Activated naive CD8-positive, alpha-beta T cell (primary cell): ENCODE results near the gene TICAM2.

Experiments used
- H3K27ac Mint-ChIP-seq: one replicate; pipeline ENCODE4 v1.8.0; 2021; ENCODE audit warnings: mixed read lengths
- H3K27me3 Mint-ChIP-seq: one replicate; pipeline ENCODE4 v1.8.0; 2021; ENCODE audit warnings: mixed read lengths
- H3K36me3 Mint-ChIP-seq: one replicate; pipeline ENCODE4 v1.8.0; 2021; ENCODE audit warnings: mixed read lengths
- H3K4me1 Mint-ChIP-seq: one replicate; pipeline ENCODE4 v1.8.0; 2021; ENCODE audit warnings: low read depth, mixed read lengths
- H3K4me3 Mint-ChIP-seq: one replicate; pipeline ENCODE4 v1.8.0; 2021; ENCODE audit warnings: mild to moderate bottlenecking, mixed read lengths
- H3K9me3 Mint-ChIP-seq: one replicate; pipeline ENCODE4 v1.8.0; 2021; ENCODE audit warnings: low read depth, mixed read lengths

TICAM2 gene

DNA sequence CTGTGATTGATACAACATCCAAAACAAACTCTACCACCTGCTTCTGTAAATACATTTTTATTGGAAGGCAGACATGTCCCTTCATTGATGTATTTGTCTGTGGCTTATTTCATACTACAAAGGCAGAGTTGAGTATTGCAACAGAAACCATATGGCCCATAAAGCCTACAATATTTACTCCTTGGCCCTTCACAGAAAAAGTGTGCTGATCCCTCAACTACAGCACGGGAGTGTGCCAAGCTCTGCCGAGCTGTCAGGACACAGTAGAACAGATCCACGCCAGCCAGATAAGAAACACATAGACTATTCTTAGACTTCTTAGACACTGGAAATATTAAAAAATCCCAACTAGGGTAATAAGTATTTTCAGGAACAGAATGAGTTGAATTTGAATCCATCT lies 13.2 kb downstream of the TICAM2 start:
- Mint-ChIP-seq H3K27ac (no peak overlapping the region), H3K4me3 (no peak overlapping the region), H3K4me1 (no peaks in the 10 kb centered on the region), H3K36me3 (no peaks in the 10 kb centered on the region), H3K27me3 (no peaks in the 10 kb centered on the region), H3K9me3 (no peaks in the 10 kb centered on the region)

DNA sequence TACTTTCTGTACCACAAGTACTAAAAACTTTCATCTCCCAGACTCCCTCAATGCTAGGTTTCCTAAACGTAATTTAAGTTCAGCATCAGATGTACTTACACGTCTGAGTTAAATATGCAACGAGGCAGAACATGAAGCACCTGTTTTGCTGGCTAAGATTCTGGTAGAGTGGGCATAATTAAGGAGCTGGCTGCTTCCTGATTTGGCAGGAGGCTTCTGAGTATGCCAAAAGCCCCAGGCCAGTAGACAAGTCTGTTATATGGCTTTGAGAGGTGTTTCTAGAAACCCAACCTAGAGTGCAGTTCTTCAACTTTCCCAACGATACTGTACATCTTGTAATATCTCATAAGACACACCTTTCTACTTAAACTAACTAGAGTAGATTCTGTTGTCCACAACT lies 13.6 kb downstream of the TICAM2 start:
- H3K27me3 Mint-ChIP-seq = no peaks in the 10 kb centered on the region
- no peak overlapping the region for H3K4me3 Mint-ChIP-seq
- H3K36me3 Mint-ChIP-seq = no peaks in the 10 kb centered on the region
- H3K27ac Mint-ChIP-seq = no peak overlapping the region
- H3K4me1 Mint-ChIP-seq = no peaks in the 10 kb centered on the region
- no peaks in the 10 kb centered on the region for H3K9me3 Mint-ChIP-seq

DNA sequence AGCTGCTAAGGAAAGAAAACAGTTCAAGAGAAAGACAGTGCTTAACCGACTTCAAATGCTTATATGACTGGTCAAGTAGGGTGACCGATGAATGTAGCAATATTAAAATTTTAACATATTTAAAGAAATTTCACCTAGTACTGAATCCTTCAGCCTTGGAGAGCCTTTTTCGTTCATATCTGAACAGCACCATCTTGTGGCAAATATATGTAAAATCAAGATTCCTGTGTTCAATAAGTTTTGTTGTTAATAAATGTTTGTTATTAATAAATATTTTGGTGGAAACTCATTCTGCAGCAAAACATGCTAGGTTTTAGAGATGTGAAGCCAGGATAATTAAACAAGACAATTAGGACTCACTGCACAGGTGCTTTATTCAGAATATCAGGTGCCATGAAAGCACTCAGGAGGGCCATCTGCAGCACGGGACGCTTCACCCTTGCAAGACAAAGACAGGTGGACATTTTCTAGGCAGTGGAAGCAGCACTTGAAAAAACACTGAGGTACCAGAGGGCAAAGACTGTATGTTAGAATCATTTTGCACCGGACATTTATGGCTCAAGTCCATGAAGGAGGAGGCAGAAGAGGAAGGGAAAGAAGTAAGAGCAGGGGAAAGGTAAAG lies 15.6 kb downstream of the TICAM2 start:
- Mint-ChIP-seq H3K27ac (no peak overlapping the region), H3K36me3 (no peaks in the 10 kb centered on the region), H3K27me3 (no peaks in the 10 kb centered on the region), H3K4me1 (no peaks in the 10 kb centered on the region), H3K4me3 (no peak overlapping the region), H3K9me3 (no peaks in the 10 kb centered on the region)

DNA sequence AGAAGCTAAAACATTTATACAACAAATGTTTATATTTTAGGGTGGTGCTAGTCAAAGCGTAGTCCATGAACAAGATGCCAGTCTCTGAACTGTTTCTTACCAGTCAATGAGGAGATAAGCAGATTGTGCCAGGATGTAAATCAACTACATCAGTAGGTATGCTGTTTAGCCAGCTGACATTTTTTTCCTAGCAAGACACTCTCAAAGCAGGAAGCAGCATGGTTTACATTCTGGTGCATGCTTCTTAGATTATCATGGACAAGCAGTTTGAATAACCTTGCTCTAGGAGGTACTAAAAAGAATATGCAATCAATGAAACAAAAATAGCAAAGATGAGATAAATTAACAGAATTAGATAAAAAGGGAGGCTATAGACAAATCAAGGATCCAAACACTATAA lies 17.0 kb downstream of the TICAM2 start:
- Mint-ChIP-seq H3K4me3 (no peak overlapping the region), H3K27me3 (no peaks in the 10 kb centered on the region)

DNA sequence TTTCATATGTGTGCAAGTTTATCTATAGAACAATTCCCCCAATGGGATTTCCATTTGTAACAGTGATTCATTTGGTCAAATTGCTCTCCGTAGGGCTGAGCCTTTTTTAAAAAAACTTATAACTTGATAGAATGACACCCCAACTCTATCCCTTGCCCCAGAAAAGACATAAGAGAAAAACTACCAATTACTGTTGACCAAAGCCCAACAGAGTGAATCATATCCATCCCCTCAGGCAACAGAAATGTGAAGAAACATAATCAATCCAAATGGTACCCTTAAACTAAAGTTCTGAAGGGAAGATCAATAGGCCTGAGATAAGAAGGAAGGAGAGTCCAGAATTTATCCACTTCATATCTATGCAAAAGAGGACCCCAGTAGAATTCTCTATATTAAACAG lies 17.8 kb downstream of the TICAM2 start:
- Mint-ChIP-seq H3K36me3 (peaks cover 7% of the 10 kb centered on the region), H3K9me3 (no peaks in the 10 kb centered on the region), H3K27me3 (no peaks in the 10 kb centered on the region), H3K27ac (no peak overlapping the region), H3K4me3 (no peak overlapping the region), H3K4me1 (no peaks in the 10 kb centered on the region)

More for the DNA sequence above, 17.0 kb downstream of the TICAM2 start:
- no peak overlapping the region for H3K27ac Mint-ChIP-seq
- H3K36me3 Mint-ChIP-seq = peaks cover 6% of the 10 kb centered on the region
- H3K4me1 Mint-ChIP-seq = no peaks in the 10 kb centered on the region
- H3K9me3 Mint-ChIP-seq = no peaks in the 10 kb centered on the region

DNA sequence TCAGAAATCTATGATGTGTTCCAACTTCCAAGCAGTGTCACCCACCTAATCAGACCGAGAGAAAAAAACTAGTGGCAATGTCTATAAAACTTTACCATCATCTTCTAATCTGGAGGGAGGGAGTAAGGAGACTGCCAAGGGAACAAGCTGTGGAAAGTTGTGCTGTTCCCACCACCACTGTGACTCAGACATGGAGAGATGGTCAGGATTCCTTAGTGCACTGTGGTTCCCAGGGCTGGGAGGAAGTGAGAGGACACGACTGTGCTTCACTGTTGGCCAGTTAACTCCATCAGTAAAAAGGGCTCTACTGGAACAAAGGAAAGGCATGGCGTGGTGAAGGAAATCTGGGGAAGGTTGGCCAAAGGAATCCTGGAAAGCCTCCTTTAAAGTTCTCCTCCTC lies 18.8 kb downstream of the TICAM2 start:
- no peak overlapping the region for H3K4me3 Mint-ChIP-seq
- H3K27me3 Mint-ChIP-seq = no peaks in the 10 kb centered on the region
- no peaks in the 10 kb centered on the region for H3K4me1 Mint-ChIP-seq
- peaks cover 7% of the 10 kb centered on the region for H3K36me3 Mint-ChIP-seq
- no peaks in the 10 kb centered on the region for H3K9me3 Mint-ChIP-seq
- H3K27ac Mint-ChIP-seq = no peak overlapping the region

DNA sequence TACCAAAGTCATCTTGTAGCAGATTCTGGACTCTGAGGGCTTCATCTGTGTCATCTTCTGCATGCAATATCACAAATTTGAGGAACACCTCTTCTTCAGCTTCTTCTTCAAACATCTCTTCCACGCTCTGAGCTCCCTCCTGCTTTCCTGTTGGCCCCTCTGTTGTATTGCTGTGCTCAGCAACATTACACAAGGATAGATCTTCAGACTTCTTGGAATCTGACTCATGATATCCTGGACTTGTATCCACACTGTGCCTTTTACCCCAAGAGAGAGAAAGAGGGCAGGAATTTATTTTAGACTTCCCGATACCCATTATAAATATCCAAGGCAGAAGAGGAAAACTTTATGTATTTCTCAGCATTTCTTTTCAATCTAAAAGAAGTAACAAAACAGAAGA lies 21.3 kb downstream of the TICAM2 start:
- Mint-ChIP-seq H3K27me3 (no peaks in the 10 kb centered on the region), H3K4me3 (no peak overlapping the region), H3K4me1 (no peaks in the 10 kb centered on the region), H3K36me3 (peaks cover 7% of the 10 kb centered on the region), H3K9me3 (peaks cover 5% of the 10 kb centered on the region), H3K27ac (no peak overlapping the region)

DNA sequence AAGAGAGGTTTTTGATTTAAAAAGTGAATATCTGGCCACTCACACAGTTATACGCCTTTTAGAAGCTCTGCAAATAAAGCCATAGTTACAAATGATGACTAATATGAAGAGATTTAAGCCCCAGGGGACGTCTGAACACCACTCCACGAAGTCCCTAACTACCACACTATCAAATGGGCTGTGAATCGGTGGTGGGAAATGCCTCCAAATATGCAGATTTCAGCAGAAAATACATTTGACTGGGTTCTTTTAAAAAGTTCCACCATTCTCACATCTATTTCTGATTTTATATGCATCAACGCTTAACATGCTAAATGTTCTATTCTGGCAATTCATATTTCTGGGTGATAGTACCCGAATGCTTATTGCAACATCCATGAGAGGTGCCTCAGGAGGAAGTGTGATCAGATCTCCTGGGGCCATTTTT lies 22.5 kb downstream of the TICAM2 start:
- no peak overlapping the region for H3K4me3 Mint-ChIP-seq
- peaks cover 7% of the 10 kb centered on the region for H3K36me3 Mint-ChIP-seq
- no peaks in the 10 kb centered on the region for H3K4me1 Mint-ChIP-seq
- H3K27me3 Mint-ChIP-seq = no peaks in the 10 kb centered on the region
- peaks cover 5% of the 10 kb centered on the region for H3K9me3 Mint-ChIP-seq
- H3K27ac Mint-ChIP-seq = no peak overlapping the region

DNA sequence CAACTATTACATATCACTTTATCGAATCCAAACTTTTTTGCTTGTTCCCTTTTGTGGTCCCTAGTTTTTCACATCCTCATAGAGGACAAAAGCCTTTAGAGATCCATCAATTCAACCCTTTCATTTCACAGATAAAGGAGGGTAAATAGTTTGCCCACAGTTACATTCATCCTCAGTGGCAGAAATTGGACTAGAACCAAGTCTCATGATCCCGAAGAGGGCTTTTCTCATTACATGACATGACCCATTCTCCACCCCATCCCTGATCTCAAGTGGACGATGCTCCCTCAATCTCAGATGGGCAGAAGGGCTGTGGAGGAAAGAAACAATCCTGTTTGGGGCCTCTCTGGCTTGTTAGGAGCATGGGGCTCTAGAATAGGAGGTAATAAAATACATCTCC lies 23.1 kb downstream of the TICAM2 start:
- peaks cover 2% of the 10 kb centered on the region for H3K4me1 Mint-ChIP-seq
- H3K36me3 Mint-ChIP-seq = peaks cover 7% of the 10 kb centered on the region
- H3K4me3 Mint-ChIP-seq = no peak overlapping the region
- peaks cover 2% of the 10 kb centered on the region for H3K27me3 Mint-ChIP-seq
- H3K27ac Mint-ChIP-seq = no peak overlapping the region
- H3K9me3 Mint-ChIP-seq = peaks cover 5% of the 10 kb centered on the region

DNA sequence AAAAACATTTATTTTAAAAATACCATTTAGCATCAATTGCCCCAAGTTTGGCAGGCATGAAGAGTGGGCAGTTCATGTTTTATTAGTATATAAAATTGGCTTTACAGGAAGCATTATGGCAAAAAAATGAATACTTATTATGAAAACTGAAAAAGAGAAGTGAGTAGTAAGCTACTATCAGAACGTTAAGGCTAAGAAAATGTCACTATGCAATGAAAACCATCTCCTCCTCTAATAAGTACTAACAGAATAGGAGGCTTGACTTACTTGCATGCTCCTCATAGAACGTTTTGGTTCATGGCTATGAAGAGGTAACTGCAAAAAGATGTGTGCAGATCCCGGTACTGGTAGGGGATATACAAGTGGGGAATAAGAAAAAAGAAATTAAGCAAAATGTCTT lies 23.6 kb downstream of the TICAM2 start:
- H3K36me3 Mint-ChIP-seq = peaks cover 7% of the 10 kb centered on the region
- H3K4me1 Mint-ChIP-seq = peaks cover 2% of the 10 kb centered on the region
- H3K27ac Mint-ChIP-seq = no peak overlapping the region

DNA sequence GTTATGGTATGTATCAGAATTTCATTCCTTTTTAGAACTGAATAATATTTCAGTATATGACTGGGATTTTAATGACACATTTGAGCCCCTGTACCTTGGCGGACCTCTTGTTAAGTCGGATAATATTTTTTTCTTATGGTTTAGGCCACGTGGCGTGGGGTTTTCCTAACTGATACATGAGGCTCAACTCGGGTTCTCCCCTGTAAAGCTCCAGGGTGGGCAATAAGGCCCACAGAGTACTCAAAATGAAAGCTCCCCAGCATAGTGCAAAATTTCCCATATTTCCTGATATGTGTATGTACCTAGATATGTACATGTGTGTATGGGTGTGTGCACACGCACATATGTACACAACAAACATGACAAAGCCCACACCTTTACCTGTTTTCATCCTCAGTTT lies 24.5 kb downstream of the TICAM2 start:
- Mint-ChIP-seq H3K9me3 (peaks cover 5% of the 10 kb centered on the region), H3K4me3 (no peak overlapping the region), H3K27me3 (peaks cover 2% of the 10 kb centered on the region), H3K4me1 (peaks cover 2% of the 10 kb centered on the region), H3K36me3 (peaks cover 7% of the 10 kb centered on the region), H3K27ac (no peak overlapping the region)

More for the DNA sequence above, 23.6 kb downstream of the TICAM2 start:
- Mint-ChIP-seq H3K27me3 (peaks cover 2% of the 10 kb centered on the region), H3K9me3 (peaks cover 5% of the 10 kb centered on the region), H3K4me3 (no peak overlapping the region)

DNA sequence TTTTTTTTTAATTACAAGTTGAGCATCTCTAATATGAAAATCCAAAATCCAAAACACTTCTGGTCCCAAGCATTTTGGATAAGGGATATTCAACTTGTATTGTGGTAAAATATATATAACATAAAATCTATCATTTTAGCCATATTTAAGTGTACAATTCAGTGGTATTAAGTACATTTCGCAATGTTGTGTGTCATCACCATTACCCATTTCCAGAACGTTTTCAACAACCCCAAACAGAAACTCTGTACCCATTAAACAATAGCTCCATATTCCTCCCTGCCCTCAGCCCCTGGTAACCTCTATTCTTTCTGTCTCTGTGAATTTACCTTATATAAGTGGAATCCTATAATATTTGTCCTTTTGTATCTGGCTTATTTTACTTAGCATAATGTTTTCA lies 24.9 kb downstream of the TICAM2 start:
- Mint-ChIP-seq H3K27me3 (peaks cover 3% of the 10 kb centered on the region), H3K27ac (no peak overlapping the region), H3K4me3 (no peak overlapping the region), H3K9me3 (peaks cover 5% of the 10 kb centered on the region), H3K36me3 (peaks cover 7% of the 10 kb centered on the region), H3K4me1 (peaks cover 2% of the 10 kb centered on the region)

DNA sequence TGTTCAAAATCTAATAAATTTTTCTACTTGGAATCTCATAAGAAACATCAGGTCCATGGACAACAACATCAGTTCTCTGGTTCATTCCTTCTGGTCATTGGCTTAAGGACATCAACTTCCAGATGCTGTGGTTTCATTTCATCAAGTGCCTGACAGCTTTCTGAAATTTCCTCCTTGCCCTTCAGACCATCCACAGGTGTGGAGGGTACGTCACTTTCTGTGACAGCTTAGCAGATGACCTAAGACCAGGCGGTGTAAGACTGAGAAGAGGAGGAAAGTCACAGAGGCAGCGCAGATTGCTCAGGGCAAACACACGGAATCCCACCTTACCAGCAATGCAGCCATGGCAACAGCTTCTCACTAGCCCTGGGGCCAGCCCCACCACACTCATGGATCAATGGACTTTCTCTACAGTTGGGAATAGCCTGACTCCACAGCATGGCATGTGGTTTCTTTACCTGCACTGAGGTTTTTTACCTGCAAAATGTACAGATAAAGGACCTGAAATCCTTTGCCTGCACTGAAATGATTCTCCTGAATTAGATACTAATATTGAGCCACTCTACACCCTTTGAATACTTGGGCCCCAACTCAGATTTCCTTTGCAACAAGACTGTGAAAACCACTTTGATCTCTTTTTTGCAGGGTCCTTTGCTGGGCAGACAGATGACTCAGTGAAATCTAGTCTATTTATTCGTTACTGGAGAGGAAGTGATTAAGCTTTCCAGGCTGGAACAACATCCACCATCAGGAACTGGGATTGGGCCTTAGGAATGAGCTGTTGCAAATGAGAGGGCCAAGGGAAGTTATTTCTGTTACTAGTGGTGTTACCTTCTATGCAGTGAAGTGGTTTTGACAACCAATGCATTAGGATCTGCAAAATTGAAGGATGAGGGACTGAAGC lies 26.9 kb downstream of the TICAM2 start:
- peaks cover 5% of the 10 kb centered on the region for H3K9me3 Mint-ChIP-seq
- peaks cover 2% of the 10 kb centered on the region for H3K4me1 Mint-ChIP-seq
- no peak overlapping the region for H3K27ac Mint-ChIP-seq
- H3K27me3 Mint-ChIP-seq = peaks cover 3% of the 10 kb centered on the region
- H3K36me3 Mint-ChIP-seq = peaks cover 2% of the 10 kb centered on the region
- H3K4me3 Mint-ChIP-seq = no peak overlapping the region

DNA sequence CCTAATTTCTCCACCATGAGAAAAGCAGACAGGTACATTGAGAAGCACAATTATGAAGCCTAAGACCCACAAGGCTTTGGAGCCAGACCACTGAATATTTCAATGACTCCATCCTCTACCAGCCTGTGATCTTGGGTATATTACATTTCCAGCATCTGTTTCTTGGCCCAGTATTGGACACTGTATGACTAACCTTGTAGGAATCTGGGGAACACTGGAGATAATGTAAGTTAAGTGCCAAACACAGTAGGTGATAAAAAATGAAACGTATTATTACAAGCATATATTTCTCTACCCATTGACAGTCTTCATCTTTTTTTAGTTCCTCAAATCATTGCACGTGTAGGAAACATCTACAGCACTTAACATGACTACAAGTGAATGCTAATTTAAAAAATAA lies 29.1 kb downstream of the TICAM2 start:
- Mint-ChIP-seq H3K9me3 (peaks cover 5% of the 10 kb centered on the region), H3K36me3 (no peaks in the 10 kb centered on the region)

DNA sequence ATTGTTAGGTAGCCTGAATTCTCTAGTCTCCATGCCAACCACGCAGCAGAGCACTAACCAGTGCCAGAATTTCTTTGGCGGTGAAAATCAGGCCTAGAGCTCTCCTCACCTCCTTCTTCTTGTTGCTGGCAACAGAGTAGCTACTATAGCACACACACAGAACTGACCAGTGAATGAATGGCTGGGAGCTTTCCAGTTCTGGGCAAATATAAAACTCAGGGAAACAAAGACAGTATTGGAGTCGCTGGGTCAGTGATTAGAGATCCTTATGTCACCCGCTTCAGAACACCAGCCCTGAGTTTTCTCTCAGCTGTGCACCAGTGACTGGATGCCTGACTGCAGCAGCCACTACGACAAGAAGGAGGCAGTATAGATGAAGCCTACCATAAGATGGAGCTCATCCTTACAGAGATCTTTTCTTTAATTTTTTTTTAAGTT lies 30.8 kb downstream of the TICAM2 start:
- Mint-ChIP-seq H3K36me3 (no peaks in the 10 kb centered on the region), H3K4me3 (no peak overlapping the region), H3K27me3 (peaks cover 3% of the 10 kb centered on the region), H3K9me3 (no peaks in the 10 kb centered on the region), H3K27ac (no peak overlapping the region), H3K4me1 (peaks cover 2% of the 10 kb centered on the region)

More for the DNA sequence above, 29.1 kb downstream of the TICAM2 start:
- Mint-ChIP-seq H3K4me1 (peaks cover 2% of the 10 kb centered on the region), H3K27ac (no peak overlapping the region), H3K4me3 (no peak overlapping the region), H3K27me3 (peaks cover 3% of the 10 kb centered on the region)
